K562 (cell line): ENCODE data around the gene ADGRG1. TPM values are rescaled to one million over a fixed set of nuclear protein-coding genes. Genes with fewer than 3 reads are reported as not detected.

Experiments used
- ATAC-seq: fragments of 200-7000 bp; cut with Tn5 transposase; 3 replicates; pipeline ENCODE4 v1.9.1; 2020; ENCODE audit warnings: moderate library complexity
- BruUV-seq: library from RNA; stranded (reverse); fragments of 400-500 nt; replicated peaks from 2 replicates; lab custom pipeline; 2021; lab: Mats Ljungman, UMichigan
- CTCF ChIA-PET: fragments of 300-600 bp; formaldehyde crosslinking; extraction: SDS; loops from one replicate; lab custom pipeline; 2021; ENCODE audit warnings: low intra/inter-chr PET ratio; lab: Yijun Ruan, JAX
- POLR2A ChIA-PET: fragments of 300-600, 350-650 bp; sonication (Branson Sonifier 250); formaldehyde crosslinking; extraction: SDS; loops from one replicate; lab custom pipeline; 2021; ENCODE audit warnings: antibody characterized with exemption, inconsistent platforms; lab: Yijun Ruan, JAX
- DNase-seq, 4 experiments: peaks; one replicate each; pipeline versions ENCODE4 v3.0.0 to v3.0.0-alpha.2; 2011 to 2018; ENCODE audit warnings: low spot score in 3 of 4, mixed read lengths in 3 of 4; ENCODE audit errors: extremely low read depth in 1 of 4
- FAIRE-seq: peaks from 2 replicates; lab custom pipeline; 2011; peaks lifted over from hg19 to GRCh38; lab: Jason Lieb, UNC
- H2AFZ ChIP-seq: 2 replicates; pipeline ENCODE4 v1.6.0; 2011; ENCODE audit warnings: low read depth, low read length, control low read depth, inconsistent platforms
- H3K27ac ChIP-seq: fragments of 200-600 bp; 3 replicates; pipeline ENCODE4 v1.8.0; 2011; ENCODE audit warnings: low read depth, mild to moderate bottlenecking, control low read depth, inconsistent platforms, low read length, moderate library complexity, mixed read lengths; ENCODE audit errors: extremely low read depth
- H3K27me3 ChIP-seq, 2 experiments: fragments of 300-600 bp in 1 of 2; 2 replicates in 1 of 2; 3 replicates in 1 of 2; pipeline versions ENCODE4 v1.6.0 to v1.8.0; 2011; ENCODE audit warnings: inconsistent platforms in 2 of 2, low read length in 2 of 2, mild to moderate bottlenecking in 1 of 2, mixed read lengths in 1 of 2, moderate library complexity in 1 of 2; ENCODE audit not compliant: control insufficient read depth in 2 of 2, insufficient read depth in 2 of 2
- H3K36me3 ChIP-seq: fragments of 300-600 bp; 3 replicates; pipeline ENCODE4 v1.8.0; 2011; ENCODE audit warnings: mild to moderate bottlenecking, low read length, inconsistent platforms; ENCODE audit not compliant: control insufficient read depth, insufficient read depth
- H3K4me1 ChIP-seq, 2 experiments: fragments of 200-600 bp in 1 of 2; replicated peaks in 1 of 2; 2 replicates in 1 of 2; 3 replicates in 1 of 2; pipeline versions ENCODE4 v1.5.1 to v1.8.0; 2011; ENCODE audit warnings: inconsistent platforms in 2 of 2, low read length in 2 of 2, mild to moderate bottlenecking in 1 of 2, mixed read lengths in 1 of 2, moderate library complexity in 1 of 2; ENCODE audit not compliant: control insufficient read depth in 2 of 2, insufficient read depth in 2 of 2
- H3K4me2 ChIP-seq: 2 replicates; pipeline ENCODE4 v1.6.1; 2011; ENCODE audit warnings: low read length, control low read depth, inconsistent platforms, mixed read lengths; ENCODE audit not compliant: insufficient read depth
- H3K4me3 ChIP-seq: fragments of 200-600 bp; sonication (generic), shearing (Covaris generic); 2 replicates; pipeline ENCODE4 v1.5.1; 2016; ENCODE audit warnings: control low read depth, inconsistent platforms
- H3K79me2 ChIP-seq: fragments of 200-600 bp; 3 replicates; pipeline ENCODE4 v1.8.0; 2011; ENCODE audit warnings: low read length, inconsistent platforms; ENCODE audit not compliant: control insufficient read depth, insufficient read depth
- H3K9ac ChIP-seq, 2 experiments: 2 replicates each; pipeline versions ENCODE4 v1.6.0 to v1.6.1; 2011; ENCODE audit warnings: low read depth in 2 of 2, low read length in 2 of 2, control low read depth in 1 of 2, inconsistent platforms in 1 of 2, mild to moderate bottlenecking in 1 of 2, mixed read lengths in 1 of 2; ENCODE audit not compliant: insufficient read depth in 1 of 2
- H3K9me1 ChIP-seq: one replicate; pipeline ENCODE4 v1.6.0; 2011; ENCODE audit warnings: inconsistent platforms, mild to moderate bottlenecking, low read length, moderate library complexity; ENCODE audit not compliant: control insufficient read depth, insufficient read depth
- H3K9me3 ChIP-seq: replicated peaks from 2 replicates; pipeline ENCODE4 v1.5.1; 2011; ENCODE audit warnings: low read depth, low read length, inconsistent platforms; ENCODE audit not compliant: control insufficient read depth, insufficient read depth
- H4K20me1 ChIP-seq: replicated peaks from 2 replicates; pipeline ENCODE4 v1.6.1; 2011; ENCODE audit warnings: low read length, inconsistent platforms, mixed read lengths; ENCODE audit not compliant: control insufficient read depth, insufficient read depth
- JUNB ChIP-seq: fragments of 450-650 bp; formaldehyde crosslinking; conservative IDR thresholded peaks from 2 replicates; pipeline ENCODE4 v1.4.0; 2020; ENCODE audit warnings: mild to moderate bottlenecking
- MCM5 ChIP-seq: fragments of 450-650 bp; IDR thresholded peaks from 2 replicates; pipeline ENCODE4 v1.6.1; 2016; ENCODE audit warnings: low read depth
- NR2C1 ChIP-seq, 2 experiments: fragments of 450-650 bp; IDR thresholded peaks; 2 replicates each; pipeline ENCODE4 v1.6.1; 2017; ENCODE audit warnings: mild to moderate bottlenecking in 2 of 2, antibody characterized with exemption in 1 of 2, inconsistent platforms in 1 of 2, missing compliant biosample characterization in 1 of 2, missing genetic modification characterization in 1 of 2
- SPI1 ChIP-seq: IDR thresholded peaks from 2 replicates; pipeline ENCODE4 v1.6.1; 2011; ENCODE audit warnings: low read depth, low read length, control low read depth, borderline replicate concordance
- ZNF175 ChIP-seq: fragments of 200-800 bp; sonication (Bioruptor generic); IDR thresholded peaks from 2 replicates; pipeline ENCODE4 v1.6.1; 2016; ENCODE audit warnings: low read depth, mild to moderate bottlenecking, missing genetic modification characterization, missing compliant biosample characterization
- ZNF384 ChIP-seq: IDR thresholded peaks from 2 replicates; pipeline ENCODE4 v1.6.1; 2012; ENCODE audit warnings: low read depth, low read length, improper control_type of control experiment
- ZNF583 ChIP-seq: fragments of 250-450 bp; sonication (Bioruptor Pico); IDR thresholded peaks from 2 replicates; pipeline ENCODE4 v1.4.0; 2020
- WGBS: fragments of 100-300 bp; shearing (Covaris generic); methylation state at CpG from one replicate; pipeline ENCODE4 v1.1.6; 2016; ENCODE audit warnings: low coverage, mixed read lengths; ENCODE audit not compliant: insufficient coverage; ENCODE audit errors: missing lambda C conversion rate; 5-methylcytosine and 5-hydroxymethylcytosine counted together
- in situ Hi-C: fragments of 300-500 bp; cut with MboI; formaldehyde crosslinking; loops from 4 replicates; pipeline ENCODE4 v1.15.0; 2018; ENCODE audit warnings: inconsistent platforms, mixed read lengths
- intact Hi-C: fragments of 100-400 bp; cut with micrococcal nuclease; formaldehyde crosslinking; loops from 2 replicates; pipeline ENCODE4 v1.14.2; 2022
- polyA plus RNA-seq, 8 experiments: library from polyadenylated mRNA; depleted of rRNA in 4 of 8; stranded (reverse) in 5 of 8; unstranded in 3 of 8; fragments of >200 nt; fragmentation: Nextera tagmentation in 2 of 8; fragmentation: Illumina TruSeq in 1 of 8; extraction: Ambion mirVana in 2 of 8; extraction: Trizol in 1 of 8; gene quantifications; 2 replicates each; pipeline versions ENCODE4 v1.2.1 to v1.2.3, GENCODE V29; 2011 to 2014; ENCODE audit warnings: inconsistent platforms in 1 of 8, missing spikeins in 1 of 8
- total RNA-seq, 7 experiments: library from RNA; depleted of rRNA in 6 of 7; stranded (reverse); fragments of >200 nt in 6 of 7; fragmentation: Illumina TruSeq in 2 of 7; extraction: Trizol in 2 of 7; gene quantifications; 2 replicates each; pipeline versions ENCODE4 v1.2.1 to v1.2.3, GENCODE V29; 2011 to 2021; ENCODE audit warnings: low replicate concordance in 1 of 7
- TF ChIP-seq, protein P1 (sequence below): sonication (generic); formaldehyde crosslinking; IDR thresholded peaks from 2 replicates; pipeline ENCODE4 v1.8.1; 2022; ENCODE audit warnings: missing genetic modification reagents
- TF ChIP-seq, protein P2 (sequence below): sonication (generic); IDR thresholded peaks from 2 replicates; pipeline ENCODE4 v1.6.1; 2016
- TF ChIP-seq, protein P3 (sequence below): fragments of 450-650 bp; IDR thresholded peaks from 2 replicates; pipeline ENCODE4 v1.6.1; 2016; ENCODE audit warnings: antibody characterized with exemption
- TF ChIP-seq, protein P4 (sequence below): fragments of 450-650 bp; formaldehyde crosslinking; IDR thresholded peaks from 2 replicates; pipeline ENCODE4 v1.4.0; 2020; ENCODE audit warnings: mild to moderate bottlenecking, moderate library complexity
- TF ChIP-seq, protein P5 (sequence below): sonication (generic); formaldehyde crosslinking; IDR thresholded peaks from 2 replicates; pipeline ENCODE4 v1.5.0; 2020; ENCODE audit warnings: missing genetic modification reagents

Gene ADGRG1
- total and polyA plus RNA-seq, 9 of the 15 experiments (the other 6 are each of a cell fraction or from before 2014, with no cell fraction given): 0.04 to 0.31 (median 0.16) TPM; not detected in 6

DNA sequence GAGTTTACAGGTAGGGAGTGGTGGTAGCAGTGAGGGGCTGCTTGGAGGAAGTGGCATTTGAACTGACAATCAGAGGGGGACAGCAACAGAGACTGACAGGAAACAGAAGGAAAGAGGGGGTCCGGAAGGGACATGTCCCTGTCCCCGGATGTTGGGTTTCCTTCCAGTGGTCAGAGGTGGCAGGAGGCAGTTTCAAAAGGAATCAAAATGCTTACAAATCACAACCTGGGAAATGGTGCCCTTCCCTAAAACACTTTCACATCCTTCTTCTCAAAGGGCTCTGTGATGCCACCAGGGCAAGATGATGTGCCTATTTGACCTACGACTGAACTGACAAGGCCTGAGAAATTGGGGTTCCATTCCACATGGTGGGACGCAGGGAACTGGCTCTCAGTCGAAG, 19.7 kb downstream of the ADGRG1 start:
- BruUV-seq: no TSS peak
- Histone ChIP-seq H2AFZ (no peak overlapping the region), H3K36me3 (no peaks in the 10 kb centered on the region), H3K9me1 (no peaks in the 10 kb centered on the region), H4K20me1 (peaks cover 7% of the 10 kb centered on the region; the same call in 1 of the 2 replicates), H3K4me3 (no peak overlapping the region), H3K4me1 (peaks cover 0 to 12% of the 10 kb centered on the region in 2 experiments; a peak in 2 of 5 replicates), H3K9me3 (peaks cover 3% of the 10 kb centered on the region), H3K27me3 (peaks cover 0 to 5% of the 10 kb centered on the region in 2 experiments; a peak in 2 of 5 replicates), H3K9ac (no peak overlapping the region), H3K4me2 (no peak overlapping the region), H3K79me2 (no peaks in the 10 kb centered on the region), H3K27ac (no peak overlapping the region)
- ChIA-PET POLR2A (no interaction called here), CTCF (interaction anchor here (0.7 to 4.4 kb wide), 7 partner anchors 48 to 216 kb away, joined by 3 to 65 read pairs (median 32); partner anchors contain the start of gene KATNB1)
- FAIRE-seq (no peak), ATAC-seq (no peak), DNase-seq (no peak)
- intact Hi-C loops (loop anchor here (2.0 to 10.0 kb wide), 4 partner anchors 47 to 347 kb away; partner anchors contain the start of gene KATNB1), in situ Hi-C loops (loop anchor here (5.0 kb wide), 1 partner anchor 61 kb away; no protein-coding TSS in a partner anchor)
- WGBS: 51% methylated on average over 5 of the region's 5 CpGs
- TF ChIP-seq, protein P1, sequence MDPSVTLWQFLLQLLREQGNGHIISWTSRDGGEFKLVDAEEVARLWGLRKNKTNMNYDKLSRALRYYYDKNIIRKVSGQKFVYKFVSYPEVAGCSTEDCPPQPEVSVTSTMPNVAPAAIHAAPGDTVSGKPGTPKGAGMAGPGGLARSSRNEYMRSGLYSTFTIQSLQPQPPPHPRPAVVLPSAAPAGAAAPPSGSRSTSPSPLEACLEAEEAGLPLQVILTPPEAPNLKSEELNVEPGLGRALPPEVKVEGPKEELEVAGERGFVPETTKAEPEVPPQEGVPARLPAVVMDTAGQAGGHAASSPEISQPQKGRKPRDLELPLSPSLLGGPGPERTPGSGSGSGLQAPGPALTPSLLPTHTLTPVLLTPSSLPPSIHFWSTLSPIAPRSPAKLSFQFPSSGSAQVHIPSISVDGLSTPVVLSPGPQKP (CRISPR knock-in tag): no peak
- no peak for TF ChIP-seq MCM5
- no peak for TF ChIP-seq ZNF384
- TF ChIP-seq NR2C1 (IDR thresholded peaks at IDR 0.05): no peak
- TF ChIP-seq NR2C1 (tag; IDR thresholded peaks at IDR 0.05): no peak
- TF ChIP-seq SPI1: no peak
- TF ChIP-seq ZNF175 (CRISPR knock-in tag): no peak
- TF ChIP-seq, protein P2, sequence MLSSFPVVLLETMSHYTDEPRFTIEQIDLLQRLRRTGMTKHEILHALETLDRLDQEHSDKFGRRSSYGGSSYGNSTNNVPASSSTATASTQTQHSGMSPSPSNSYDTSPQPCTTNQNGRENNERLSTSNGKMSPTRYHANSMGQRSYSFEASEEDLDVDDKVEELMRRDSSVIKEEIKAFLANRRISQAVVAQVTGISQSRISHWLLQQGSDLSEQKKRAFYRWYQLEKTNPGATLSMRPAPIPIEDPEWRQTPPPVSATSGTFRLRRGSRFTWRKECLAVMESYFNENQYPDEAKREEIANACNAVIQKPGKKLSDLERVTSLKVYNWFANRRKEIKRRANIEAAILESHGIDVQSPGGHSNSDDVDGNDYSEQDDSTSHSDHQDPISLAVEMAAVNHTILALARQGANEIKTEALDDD: no peak
- TF ChIP-seq, protein P3, sequence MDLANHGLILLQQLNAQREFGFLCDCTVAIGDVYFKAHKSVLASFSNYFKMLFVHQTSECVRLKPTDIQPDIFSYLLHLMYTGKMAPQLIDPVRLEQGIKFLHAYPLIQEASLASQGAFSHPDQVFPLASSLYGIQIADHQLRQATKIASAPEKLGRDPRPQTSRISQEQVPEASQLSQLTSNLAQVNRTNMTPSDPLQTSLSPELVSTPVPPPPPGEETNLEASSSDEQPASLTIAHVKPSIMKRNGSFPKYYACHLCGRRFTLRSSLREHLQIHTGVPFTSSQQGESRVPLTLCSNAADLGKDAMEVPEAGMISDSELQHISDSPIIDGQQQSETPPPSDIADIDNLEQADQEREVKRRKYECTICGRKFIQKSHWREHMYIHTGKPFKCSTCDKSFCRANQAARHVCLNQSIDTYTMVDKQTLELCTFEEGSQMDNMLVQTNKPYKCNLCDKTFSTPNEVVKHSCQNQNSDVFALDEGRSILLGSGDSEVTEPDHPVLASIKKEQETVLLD: no peak
- TF ChIP-seq, protein P4, sequence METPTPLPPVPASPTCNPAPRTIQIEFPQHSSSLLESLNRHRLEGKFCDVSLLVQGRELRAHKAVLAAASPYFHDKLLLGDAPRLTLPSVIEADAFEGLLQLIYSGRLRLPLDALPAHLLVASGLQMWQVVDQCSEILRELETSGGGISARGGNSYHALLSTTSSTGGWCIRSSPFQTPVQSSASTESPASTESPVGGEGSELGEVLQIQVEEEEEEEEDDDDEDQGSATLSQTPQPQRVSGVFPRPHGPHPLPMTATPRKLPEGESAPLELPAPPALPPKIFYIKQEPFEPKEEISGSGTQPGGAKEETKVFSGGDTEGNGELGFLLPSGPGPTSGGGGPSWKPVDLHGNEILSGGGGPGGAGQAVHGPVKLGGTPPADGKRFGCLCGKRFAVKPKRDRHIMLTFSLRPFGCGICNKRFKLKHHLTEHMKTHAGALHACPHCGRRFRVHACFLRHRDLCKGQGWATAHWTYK (CRISPR knock-in tag): no peak
- no peak for TF ChIP-seq ZNF583 (CRISPR knock-in tag)
- TF ChIP-seq, protein P5, sequence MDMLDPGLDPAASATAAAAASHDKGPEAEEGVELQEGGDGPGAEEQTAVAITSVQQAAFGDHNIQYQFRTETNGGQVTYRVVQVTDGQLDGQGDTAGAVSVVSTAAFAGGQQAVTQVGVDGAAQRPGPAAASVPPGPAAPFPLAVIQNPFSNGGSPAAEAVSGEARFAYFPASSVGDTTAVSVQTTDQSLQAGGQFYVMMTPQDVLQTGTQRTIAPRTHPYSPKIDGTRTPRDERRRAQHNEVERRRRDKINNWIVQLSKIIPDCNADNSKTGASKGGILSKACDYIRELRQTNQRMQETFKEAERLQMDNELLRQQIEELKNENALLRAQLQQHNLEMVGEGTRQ: no peak
- no peak for TF ChIP-seq JUNB
